GM19324 (cell line): Measurements from ENCODE around the gene TMEM170A.
"Not testable (repeated sequence)": the region's sequence is repeated elsewhere in the genome, so short reads cannot be mapped to it uniquely, and the experiment has no call there.

Experiments used
- ATAC-seq: cut with Tn5 transposase; IDR thresholded peaks from one replicate; pipeline ENCODE4 v1.9.1; 2021; ENCODE audit warnings: mild to moderate bottlenecking, moderate library complexity; ENCODE audit not compliant: unreplicated experiment, low FRiP score

TMEM170A gene

GRCh38 chr16:75457485-75458021, 6.9 kb downstream of the TMEM170A start:
- no peak for ATAC-seq

DNA sequence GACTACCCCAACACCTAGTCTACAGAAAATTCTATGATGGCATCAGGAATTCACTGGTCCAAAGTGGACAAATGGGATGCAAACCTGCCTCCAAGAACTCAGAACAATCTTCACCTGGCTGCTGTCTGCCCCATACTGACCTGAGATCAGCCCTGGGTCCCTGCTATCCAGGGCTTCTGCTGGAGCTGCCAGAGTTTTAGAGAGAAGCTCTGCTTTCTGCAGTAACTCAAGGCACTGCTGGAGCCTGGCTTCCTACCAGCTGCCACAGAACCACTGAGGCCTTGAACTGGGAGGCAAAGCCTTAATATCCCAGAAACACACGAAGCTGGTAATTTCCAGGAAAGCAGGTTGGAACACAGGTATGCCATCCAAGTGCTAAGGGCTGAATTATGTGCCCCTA, 7.5 kb downstream of the TMEM170A start:
- ATAC-seq, result no peak

- not testable (repeated sequence) for ATAC-seq
These were observed 8.0 kb downstream of the TMEM170A start for GRCh38 chr16:75456486-75456885.

GRCh38 chr16:75455677-75456076, 8.8 kb downstream of the TMEM170A start:
- no peak for ATAC-seq

GRCh38 chr16:75452464-75453190, 11.9 kb downstream of the TMEM170A start:
- ATAC-seq, result no peak

- no peak for ATAC-seq
These were observed 18.1 kb downstream of the TMEM170A start for GRCh38 chr16:75446416-75446815.

DNA sequence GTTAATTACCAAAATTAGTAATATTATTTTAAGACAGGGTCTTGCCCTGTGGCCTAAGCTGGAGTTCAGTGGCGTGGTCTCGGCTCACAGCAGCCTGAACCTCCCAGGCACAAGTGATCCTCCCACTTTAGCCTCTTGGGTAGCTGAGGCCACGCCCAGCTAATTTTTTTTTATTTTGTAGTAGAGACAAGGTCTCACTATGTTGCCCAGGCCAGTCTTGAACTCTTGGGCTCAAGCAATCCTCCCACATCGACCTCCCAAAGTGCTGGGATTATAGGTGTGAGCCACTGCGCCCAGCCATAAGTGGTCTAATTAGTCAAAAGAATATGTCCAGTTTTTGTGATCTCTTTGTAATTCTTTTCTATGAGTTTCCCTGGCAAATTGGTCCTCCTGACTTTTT, 19.2 kb downstream of the TMEM170A start:
- ATAC-seq, result no peak

- no peak for ATAC-seq
These were observed 21.2 kb downstream of the TMEM170A start for GRCh38 chr16:75443298-75443697.

- ATAC-seq, result peak; percentile 78
These were observed 30.6 kb downstream of the TMEM170A start for GRCh38 chr16:75433732-75434413.

GRCh38 chr16:75432828-75433731, 31.4 kb downstream of the TMEM170A start, which contains the start of gene CFDP1:
Gene CFDP1 (minus strand): TSS chr16:75433503. CDS start chr16:75433352, 151 bp downstream.
- ATAC-seq, result peak; percentile 95

GRCh38 chr16:75429621-75430403, 34.7 kb downstream of the TMEM170A start:
- no peak for ATAC-seq

DNA sequence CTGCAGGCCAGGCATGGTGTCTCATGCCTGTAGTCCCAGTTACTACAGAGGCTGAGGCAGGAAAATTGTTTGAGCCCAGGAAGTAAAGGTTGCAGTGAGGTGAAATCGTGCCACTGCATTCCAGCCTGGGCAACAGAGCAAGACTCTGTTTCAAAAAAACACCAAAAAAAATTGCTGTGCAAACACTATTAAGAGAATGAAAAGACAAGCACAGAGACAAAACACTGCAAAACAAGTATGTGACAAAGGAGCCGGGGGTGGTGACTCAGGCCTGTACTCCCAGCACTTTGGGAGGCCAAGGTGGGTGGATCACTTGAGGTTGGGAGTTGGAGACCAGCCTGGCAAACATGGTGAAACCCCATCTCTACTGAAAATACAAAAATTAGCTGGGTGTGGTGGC, 38.0 kb downstream of the TMEM170A start:
- ATAC-seq, result not testable (repeated sequence)

DNA sequence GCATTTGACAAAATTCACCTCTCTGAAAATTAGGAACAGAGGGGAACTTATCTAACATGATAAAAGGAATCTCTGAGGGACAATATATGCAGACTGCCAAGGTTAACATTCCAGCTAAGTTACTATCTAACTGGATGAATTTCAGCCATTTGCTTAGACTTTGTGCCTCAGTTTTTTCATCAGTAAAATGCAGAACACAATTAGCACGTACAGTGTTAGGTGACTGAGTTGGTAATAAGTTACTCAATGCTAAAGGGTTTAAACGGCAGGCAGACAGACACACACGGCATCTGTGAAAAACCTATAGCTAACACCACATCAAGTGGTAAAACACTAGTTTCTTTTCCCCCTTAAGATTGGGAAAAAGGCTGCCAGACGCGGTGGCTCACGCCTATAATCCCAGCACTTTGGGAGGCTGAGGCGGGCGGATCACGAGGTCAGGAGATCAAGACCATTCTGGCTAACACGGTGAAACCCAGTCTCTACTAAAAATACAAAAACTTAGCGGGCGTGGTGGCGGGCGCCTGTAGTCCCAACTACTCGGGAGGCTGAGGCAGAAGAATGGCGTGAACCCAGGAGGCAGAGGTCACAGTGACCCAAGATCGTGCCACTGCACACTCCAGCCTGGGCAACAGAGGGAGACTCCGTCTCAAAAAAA, 40.3 kb downstream of the TMEM170A start:
- ATAC-seq, result not testable (repeated sequence)

GRCh38 chr16:75423723-75424104, 40.8 kb downstream of the TMEM170A start:
- no peak for ATAC-seq

GRCh38 chr16:75421820-75422126, 42.7 kb downstream of the TMEM170A start:
- no peak for ATAC-seq

GRCh38 chr16:75420987-75421819, 43.3 kb downstream of the TMEM170A start:
- ATAC-seq, result no peak

DNA sequence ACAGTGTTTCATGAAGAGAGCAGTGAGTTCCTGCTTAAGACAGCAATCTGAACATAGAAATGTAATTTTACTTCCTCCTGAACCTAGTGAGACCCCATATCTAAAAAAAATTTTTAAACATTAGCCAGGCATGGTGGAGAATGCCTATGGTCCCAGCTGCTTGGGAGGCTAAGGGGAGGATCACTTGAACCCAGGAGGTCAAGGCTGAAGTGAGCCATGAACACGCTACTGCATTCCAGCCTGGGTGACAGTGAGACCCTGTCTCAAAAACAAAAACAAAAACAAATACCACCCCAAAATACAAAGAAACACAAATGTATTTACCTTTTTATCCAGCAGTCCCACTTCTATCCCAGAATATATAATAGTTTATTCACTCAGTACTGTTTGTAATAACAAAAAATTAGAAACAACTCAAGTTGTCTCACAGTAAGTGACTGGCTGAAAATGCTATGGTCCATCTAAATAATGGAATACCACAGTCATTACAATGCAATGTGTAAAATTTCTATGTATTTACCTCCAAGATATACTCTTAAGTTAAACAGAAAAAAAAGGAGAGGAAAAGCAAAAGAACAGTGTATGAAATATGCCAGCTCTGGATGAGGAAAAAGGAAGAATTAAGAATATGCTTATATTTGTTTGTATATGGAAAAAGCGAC, 47.5 kb downstream of the TMEM170A start:
- no peak for ATAC-seq
